DOHH2 (cell line): ENCODE results near the gene LBR.

Experiments used
- EZH2phosphoT487 ChIP-seq: fragments of 200-600 bp; sonication (generic); IDR thresholded peaks from 2 replicates; pipeline ENCODE4 v1.6.1; 2017; ENCODE audit warnings: borderline replicate concordance, mild to moderate bottlenecking, antibody characterized with exemption, low read length, moderate library complexity, mixed read lengths
- TF ChIP-seq, protein P1 (sequence below): fragments of 200-600 bp; sonication (generic); IDR thresholded peaks from one replicate; pipeline ENCODE4 v1.5.1; 2014; ENCODE audit warnings: antibody characterized with exemption, mild to moderate bottlenecking, low read depth, low read length; ENCODE audit not compliant: poor library complexity, severe bottlenecking

DNA sequence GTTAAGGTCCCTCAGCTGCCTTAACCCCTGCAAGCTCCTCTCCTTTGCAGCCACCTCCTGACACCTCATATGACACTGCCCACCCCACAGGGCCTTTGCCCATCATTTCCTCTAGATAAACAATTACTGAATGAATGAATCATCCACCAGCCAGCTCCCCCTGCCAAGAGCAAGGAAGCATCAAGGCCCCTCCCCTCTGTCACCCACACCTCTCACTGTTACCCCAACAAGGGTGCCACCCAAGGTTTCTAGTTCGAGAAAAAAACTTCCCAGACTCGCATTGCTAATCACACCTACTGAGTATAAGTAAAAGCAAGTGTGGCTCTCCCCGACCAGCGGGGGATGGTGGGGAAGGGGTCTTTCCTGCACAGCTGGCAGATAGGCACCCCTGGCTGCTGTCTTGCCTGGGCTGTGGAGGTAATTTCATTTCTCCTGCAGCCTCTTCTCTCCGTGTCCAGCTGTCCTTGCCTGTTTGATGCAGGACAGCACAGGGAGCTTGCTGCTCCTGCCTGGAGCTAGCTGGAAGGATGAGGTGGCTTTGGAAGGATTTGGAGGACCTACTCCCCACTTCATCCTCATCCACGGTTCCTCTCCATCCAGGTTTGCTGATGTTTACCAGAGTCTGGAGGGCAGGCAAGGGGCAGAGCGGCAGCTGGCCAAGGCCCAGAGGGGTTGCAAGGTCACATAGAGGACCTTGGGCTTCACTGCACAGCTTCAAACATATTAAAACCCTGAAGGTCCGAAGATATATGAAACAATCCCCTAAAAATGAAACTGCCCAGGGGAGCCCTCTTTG is 33.1 kb upstream of the LBR start:
- TF ChIP-seq, protein P1, sequence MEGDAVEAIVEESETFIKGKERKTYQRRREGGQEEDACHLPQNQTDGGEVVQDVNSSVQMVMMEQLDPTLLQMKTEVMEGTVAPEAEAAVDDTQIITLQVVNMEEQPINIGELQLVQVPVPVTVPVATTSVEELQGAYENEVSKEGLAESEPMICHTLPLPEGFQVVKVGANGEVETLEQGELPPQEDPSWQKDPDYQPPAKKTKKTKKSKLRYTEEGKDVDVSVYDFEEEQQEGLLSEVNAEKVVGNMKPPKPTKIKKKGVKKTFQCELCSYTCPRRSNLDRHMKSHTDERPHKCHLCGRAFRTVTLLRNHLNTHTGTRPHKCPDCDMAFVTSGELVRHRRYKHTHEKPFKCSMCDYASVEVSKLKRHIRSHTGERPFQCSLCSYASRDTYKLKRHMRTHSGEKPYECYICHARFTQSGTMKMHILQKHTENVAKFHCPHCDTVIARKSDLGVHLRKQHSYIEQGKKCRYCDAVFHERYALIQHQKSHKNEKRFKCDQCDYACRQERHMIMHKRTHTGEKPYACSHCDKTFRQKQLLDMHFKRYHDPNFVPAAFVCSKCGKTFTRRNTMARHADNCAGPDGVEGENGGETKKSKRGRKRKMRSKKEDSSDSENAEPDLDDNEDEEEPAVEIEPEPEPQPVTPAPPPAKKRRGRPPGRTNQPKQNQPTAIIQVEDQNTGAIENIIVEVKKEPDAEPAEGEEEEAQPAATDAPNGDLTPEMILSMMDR, result no peak
- no peak for TF ChIP-seq EZH2phosphoT487
